Measurements from ENCODE around the gene ZFP92.

ZFP92 gene

DNA sequence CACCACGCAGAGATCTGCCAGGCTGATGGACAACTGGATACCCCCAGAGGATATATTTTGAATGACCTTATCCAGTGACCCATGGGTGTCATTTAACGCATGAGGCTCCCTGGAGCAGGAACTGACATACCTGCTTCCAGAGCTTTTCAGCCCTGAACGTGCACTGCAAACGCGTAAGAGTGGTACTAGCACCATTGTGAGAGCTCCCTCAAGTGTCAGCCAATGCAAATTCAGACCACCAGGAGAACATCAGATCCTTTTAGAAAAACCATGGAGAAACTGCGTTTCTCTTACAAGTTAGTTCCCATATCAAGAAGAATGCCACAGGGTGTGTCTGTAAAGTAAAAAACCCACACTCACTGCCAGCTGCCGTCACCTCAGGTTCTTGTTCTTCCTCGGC lies 27.3 kb downstream of the ZFP92 start:
- peak; percentile 24 for DNase-seq (ENCODE audit: low spot score)

DNA sequence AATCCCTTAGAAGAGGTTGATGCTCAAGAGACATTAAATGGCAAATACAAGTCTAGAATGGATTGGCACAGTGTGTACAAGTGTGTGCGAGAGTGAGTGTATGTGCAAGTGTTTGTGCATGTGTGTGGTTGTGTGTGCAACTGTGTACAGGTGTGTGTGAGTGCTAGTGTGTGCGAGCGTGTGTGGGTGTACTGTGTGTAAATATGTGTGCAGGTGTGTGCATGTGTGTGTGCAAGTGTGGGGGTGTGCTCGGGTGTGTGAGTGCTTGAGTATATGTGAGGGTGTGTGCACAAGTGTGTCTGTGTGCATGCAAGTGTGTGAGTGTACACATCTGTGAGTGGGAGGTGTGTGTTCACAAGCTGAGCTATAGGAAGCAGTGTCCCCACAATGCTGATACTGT lies 28.7 kb downstream of the ZFP92 start:
- no peak for DNase-seq (ENCODE audit: low spot score)

DNA sequence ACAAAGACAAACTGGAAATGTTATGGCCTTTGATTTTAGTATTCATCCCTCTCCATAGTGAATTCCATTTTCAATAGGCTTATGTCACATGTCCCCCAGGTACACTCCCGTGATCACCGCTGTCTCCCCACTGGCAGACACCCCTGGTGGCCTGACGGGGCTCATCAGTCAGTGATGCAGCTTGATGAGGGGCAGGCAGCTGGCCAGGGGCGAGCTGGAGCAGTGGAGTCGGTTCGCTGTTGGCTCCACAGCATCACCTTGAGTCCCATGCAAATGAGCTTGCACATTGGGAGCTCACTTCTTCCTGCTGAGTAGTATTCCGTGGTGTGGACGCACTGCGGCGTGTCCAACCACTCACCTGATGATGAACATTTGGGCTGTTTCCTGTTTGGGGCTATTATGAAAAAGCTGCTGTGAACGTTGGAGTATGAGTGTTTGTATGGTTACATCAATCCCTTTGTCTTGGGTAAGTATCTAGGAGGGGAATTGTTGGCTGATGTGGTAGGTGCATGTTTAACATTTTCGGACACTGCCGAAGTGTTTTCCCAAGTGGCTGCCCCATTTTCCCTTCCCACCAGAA lies 29.4 kb downstream of the ZFP92 start:
- DNase-seq (ENCODE audit: low spot score): no peak

DNA sequence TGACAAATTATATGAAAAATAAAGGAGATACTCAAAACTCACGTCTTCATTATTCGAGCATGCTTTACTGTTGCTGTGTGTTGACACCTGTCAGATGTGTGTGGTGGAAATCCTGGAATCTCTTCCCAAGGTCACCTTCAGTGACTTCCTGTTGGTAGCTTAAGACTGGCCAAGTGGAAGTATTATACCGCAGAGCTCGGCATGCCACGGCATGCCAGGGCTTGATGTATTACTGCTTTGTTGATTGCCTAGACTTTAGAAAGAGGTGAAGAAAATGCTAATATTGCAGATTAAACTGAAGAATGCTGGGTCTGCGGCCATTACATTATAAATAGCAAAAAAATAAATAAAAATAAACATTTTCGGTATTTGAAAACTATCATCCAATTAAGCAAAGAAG lies 30.0 kb downstream of the ZFP92 start:
- no peak for DNase-seq (ENCODE audit: low spot score)

DNA sequence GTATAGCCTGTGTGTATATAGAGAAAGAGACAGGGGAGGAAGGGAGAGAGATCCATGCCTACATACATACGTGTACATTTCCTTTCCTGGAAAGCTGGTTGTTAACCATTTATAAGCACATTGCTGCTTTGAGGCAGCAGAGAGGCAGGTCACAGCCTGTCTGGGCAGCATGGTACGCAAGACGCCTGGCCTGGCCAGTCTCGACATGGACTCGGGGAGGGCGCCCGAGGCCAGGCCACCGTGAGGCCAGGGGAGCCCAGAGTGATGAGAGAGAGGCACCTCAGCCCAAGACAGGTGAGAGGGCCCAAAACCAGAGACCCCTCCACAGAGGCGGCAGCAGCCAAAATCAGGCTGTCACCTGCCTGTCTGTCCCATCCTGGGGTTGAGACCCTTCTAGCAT lies 30.7 kb downstream of the ZFP92 start:
- DNase-seq (ENCODE audit: low spot score): no peak

DNA sequence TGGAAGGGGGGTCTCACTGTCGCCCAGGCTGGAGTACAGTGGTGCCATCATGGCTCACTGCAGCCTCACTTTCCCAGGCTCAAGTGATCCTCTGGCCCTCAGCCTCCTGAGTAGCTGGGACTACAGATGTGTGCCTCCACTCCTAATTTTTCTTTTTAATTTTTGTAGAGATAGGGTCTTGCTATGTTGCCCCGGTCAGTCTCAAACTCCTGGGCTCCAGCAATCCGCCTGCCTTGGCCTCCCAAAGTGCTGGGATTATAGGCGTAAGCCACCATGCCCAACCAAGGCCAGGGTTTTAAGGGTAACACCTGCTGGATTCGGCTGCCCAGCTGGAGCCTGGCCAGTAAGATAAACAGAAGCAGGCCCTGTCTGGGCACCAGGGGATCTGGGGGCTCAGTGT lies 31.2 kb downstream of the ZFP92 start:
- DNase-seq (ENCODE audit: low spot score): no peak

DNA sequence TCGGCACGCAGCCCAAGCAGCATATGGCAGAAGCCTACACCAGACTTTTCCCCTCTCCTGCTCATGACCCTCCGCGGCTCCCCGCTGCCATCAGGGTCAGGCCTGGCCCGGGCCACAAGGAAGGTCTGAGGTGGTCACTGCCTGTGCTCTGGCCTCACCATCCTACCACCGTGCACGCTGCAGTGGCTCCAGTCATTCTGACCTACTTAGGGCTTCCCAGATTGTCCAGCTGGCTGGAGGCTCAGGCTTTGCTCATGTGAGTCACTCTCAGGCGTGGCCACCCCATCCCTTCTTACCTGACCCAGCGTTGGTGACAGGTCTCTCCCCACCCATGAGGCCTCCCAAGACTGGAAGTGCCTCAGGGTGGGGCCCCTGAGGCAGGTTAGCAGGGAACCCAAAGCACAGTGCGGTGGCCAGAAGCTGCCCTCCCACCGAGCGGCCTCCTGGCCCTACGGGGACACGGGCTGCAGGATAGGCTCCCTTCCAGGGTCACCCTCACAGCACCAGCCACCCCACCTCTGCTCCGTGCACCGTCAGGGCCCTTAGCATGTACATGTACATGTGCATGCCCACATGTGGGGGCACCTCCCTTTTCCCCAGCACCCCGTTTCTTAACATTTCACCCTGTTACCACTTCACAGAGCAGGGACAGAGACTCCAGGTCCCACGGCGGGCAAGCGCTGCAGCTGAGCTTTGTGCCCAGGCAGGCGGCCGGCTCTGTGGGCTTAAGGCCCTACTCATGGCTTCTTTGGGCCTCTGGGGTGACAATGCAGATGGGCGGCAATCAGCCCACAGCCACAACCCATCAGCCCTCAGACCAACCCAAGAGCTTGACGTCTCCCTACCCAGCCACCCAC lies 32.4 kb downstream of the ZFP92 start:
- no peak for DNase-seq (ENCODE audit: low spot score)

DNA sequence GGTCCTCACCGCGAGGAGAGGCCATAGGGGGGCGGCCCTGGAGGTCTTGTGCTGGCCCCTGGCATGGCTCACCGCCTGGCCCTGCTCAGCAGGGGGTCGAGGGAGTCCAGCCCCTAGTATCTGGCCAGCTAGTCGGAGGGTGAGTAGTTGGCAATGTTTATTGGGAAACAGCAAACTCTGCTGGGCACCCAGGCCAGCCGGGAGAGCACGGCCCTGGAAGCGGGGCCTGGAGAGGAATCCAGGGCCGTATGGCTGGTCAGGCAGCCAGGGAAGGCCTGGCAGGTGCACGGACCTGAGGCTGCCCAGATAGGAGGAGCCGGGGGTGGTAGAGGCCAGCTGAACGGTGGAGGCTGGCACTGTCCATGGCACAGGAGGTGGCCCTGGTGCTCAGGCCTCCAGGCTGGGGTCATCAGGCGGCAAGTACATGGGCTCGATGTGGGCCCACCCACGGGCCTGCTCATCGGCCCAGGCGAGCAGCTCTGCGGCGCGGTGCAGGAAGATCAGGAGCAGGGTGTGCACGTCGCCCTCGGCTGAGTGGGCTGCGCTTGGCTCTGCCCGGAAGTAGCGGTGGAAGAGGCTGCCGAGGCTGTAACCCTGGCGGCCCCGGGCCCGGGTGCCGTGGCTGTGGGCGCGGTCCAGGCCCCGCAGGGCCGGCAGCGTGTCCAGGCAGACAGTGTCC lies 33.2 kb downstream of the ZFP92 start:
- no peak for DNase-seq (ENCODE audit: low spot score)

DNA sequence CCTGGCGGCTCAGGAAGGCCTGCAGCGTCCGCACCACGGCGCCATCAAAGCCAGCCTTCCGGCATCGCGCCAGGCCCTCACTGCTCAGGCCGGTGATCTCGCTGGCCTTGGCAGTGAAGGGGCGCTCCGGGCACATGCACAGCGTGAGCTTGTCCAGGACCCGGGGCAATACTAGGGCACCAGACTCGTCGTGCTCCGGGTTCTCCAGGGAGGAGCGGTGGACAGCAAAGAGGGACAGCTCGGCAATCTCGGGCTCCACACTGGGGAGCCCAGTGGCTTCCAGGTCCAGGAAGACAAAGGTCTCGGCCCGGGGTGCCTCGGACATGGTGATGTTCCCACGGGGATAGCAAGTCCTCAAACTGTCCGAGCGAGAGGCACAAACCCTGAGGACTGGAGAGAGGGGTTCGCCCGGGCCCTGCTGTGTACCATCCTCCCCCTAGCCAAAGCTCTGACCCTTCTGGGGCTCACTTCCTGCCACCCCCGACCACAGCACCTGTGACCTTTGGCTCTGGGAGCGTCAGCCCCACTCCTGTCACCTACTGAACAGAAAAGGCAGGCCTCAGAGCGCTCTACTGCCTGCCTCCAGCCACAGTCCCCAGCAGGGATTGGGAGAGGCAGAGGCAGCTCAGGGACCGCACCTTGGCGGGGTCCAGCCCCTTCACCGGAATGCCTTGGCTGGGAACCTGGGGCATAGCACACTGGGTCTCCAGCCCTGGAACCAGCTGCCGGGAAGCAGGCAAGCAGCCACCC lies 34.0 kb downstream of the ZFP92 start:
- no peak for DNase-seq (ENCODE audit: low spot score)

DNA sequence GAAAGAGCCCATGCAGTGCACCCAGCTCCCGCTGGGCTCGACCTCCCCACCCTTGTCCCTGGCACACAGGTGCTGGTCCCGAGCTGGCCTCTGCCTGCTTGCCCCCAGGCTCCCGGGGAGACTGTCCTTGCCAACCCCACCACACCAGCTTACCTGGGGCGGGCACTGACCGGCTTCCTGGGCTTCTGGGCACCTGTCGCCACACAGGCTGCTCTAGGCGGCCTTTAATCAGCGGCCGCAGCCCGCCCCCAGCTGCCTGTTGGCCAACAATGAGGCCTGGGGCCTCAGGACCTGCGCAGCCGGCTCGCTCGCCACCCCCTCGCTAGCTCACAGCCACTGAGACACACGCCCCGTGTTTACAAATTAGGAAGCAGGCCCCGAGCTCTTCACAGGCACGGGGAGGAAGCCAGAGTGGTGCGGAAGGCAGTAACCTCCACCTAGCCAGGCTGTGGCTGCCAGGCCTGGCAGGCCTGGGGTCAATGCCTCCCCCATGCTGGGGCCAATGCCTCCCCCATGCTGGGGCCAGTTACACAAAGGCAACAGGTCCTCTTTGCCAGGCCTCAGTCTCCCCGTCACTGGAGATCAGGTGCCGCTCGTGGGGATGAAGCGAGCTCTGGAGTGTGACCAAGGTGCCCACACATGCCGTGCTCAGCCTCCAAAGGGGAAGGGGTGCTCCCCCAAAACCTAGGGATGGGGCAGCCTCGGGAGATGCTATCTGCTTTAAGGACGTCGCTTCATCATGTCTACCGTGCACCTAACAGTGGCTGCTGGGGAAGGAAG lies 34.8 kb downstream of the ZFP92 start, which contains the start of gene TREX2:
Gene TREX2 (minus strand): TSS at position 201 of the 780 bp plus-strand sequence. CDS start 626 bp downstream, outside the sequence.
- DNase-seq (ENCODE audit: low spot score): no peak

DNA sequence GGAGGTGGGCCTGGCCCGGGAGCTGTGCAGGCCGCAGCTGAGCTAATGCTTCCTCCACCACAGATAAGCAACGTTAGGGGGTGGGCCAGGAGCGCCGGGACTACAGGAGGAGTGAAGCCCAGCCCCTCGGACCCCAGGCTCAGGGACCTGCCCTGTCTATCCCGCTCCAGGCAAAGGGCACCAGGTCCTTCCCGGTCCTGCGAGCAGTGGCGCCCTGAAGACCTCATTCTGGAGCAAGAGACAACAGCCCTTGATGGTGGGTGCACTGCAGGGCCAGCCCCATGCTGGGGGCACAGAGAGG lies 35.3 kb downstream of the ZFP92 start:
- no peak for DNase-seq (ENCODE audit: low spot score)

DNA sequence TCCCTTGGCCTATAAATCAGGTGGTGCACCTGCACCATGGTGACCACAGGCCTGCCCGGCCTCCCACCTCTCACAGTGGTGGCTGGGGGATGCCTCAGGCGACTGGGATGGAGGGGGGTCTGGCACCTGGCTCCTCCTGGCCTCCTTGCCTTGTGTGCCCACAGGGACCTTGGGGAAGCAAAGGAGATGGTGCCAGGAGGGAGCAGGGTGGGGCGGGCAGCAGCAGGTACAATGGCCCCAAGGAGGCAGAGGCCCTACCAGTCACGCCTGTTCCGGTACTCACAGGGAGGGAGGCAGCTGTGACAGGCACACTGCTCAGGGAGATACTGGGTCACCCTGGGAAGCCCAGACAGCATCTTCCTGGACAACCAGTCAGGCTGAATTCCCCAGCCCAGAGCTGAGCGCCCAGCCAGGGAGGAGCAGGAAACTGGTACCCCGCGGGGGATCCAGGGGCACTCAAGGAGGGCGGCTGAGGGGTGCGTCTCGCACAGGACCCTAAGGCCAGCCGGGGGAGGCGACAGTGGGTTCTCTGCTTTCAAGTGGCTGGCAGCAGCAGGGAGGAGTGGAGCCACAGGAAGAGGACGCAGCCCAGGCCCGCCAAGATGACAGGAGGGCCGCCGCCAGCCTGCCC lies 35.8 kb downstream of the ZFP92 start:
- no peak for DNase-seq (ENCODE audit: low spot score)

DNA sequence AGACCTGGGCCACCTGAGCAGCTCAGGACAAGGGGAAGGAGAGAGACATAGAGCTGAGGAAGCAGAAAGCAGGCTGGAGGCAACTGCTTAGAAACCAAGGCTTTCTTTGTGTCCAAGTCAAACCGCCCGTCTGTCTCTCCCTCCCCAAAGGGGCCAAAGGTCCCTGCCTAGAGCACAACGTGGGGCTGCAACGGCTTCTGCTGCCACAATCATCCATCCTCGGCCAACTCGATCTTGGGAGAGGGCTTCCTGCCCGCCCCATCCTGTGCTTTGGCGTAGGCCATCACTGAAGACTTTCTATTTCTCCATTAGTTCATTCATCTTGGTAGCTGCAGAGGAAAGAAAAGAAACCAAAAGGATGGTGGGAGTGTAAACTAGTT lies 36.3 kb downstream of the ZFP92 start:
- DNase-seq (ENCODE audit: low spot score): no peak

DNA sequence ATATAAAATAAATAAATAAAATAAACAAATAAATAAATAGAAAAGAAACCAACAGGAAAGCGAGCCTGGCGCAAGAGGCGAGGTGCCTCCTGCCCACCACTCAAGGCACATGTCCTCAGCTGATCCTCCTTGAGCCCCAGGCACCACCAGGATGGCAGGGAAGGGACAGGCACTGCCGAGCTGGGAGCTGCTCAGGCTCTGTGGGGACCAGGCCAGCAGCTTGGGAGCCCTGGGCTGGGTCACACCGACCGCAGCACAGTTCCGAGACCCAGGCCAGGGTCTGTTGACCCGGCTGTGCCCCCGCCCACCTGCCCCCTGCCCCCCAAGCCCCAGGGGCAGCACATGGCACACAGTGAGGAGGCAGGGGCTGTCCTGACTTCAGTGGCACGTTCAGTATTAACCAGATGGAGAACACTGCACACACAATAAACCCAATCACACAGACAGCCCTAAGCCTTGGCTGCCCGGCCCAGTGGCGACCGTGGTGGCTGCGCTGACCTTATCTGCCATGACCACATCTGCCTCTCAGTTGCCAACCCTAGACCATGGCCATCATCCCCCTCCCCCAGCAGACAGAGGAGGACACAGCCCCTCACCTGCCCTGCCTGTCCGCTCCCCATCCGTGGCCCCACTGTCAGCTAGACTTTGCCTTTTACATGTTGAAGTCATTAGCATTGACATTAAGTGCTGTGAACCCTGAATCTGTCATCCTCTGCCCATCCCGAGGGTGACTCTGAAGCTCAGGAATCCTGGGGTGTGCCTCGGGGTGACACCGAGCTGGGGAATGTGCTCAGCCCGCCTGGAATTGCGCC lies 37.5 kb downstream of the ZFP92 start:
- no peak for DNase-seq (ENCODE audit: low spot score)

DNA sequence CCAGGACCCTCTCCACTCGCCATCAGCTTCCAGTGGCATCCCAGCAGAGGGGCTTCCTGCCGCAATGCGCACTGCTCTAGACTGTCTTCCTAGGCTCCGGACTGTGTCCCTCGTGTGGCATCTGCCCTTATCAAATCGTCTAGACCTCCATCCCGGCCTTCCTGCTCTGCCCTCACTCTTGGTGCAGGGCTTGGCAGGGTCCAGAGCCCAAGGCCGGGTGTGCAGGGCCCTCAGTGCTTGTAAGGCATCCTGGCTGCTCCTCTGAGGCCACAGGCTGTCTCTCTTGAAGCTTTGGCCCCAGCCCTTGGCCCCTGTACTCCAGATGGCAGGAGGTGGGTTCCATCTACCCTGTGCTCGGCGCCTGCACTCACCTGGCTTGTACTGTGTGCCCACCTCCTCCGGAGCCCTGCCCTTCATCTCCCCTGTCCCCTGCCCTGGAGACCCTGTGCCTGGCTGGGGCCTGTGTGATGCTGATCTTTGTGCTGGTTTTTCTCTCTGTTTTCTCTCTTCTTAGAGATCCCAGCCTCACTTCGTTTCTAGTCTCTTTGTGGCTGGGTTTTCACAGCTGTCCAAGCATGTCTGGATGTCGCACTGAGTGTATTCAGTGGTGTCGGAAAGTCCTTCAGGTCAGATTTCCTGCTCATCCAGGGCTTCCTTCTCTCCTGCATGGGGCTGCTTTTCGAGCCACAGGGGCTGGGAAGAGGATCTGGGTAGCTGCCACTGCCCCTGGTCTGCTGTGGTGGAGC lies 38.3 kb downstream of the ZFP92 start:
- DNase-seq (ENCODE audit: low spot score): no peak

DNA sequence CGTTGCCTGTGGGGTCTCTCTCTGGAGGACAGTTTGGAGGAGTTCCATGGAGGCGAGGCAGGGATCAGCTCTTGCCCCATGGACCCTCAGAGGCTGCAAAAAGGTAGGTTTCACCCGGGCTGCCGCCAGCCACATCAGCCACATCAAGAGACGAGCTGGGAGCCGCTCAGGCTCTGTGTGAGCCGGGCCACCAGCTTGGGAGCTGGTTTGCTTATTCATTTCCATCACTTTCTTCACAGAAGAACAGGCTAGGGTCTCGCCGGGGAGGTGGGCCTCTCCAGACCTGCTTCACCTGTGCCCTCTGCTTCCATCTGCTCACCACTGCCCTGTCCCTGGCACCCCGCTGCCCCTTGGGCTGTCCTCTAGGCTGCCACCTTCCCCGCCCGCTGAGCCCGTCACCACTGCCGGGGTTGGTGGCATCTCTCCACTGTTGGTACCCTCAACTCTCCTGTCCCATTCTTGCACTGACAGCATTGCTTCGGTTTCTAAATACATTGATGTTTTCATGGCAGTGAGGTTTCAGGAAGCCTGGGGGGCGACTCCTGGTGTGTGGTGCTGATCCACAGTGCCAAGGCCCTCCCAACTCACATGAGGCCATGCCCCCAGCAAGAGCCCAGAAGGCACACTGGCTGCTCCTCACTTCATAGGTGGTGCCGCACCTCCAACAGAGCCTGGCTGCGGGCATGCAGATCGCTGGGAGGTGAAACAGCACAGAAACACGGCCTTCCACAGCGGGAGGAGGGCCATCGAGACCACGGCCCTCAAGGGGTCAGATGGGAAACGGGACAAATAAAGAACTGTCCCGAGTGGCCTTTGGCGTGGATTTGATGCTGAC lies 39.1 kb downstream of the ZFP92 start:
- DNase-seq (ENCODE audit: low spot score): no peak

DNA sequence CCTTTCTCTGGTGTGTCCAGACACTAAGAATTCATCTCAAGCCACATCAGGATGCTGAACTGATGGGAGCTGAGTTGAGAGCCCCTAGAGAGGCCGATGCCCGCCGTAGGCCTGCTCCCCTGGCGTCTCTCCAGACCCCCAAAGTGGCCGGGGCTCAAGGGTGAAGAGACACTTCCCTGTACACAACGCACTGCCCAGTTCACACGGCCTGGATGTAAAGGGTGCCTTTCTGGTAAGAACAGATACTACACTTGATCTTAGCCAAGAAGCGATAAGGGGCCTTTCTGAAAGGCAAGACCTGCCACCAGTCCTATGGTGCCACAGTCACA lies 39.6 kb downstream of the ZFP92 start:
- DNase-seq (ENCODE audit: low spot score): no peak

DNA sequence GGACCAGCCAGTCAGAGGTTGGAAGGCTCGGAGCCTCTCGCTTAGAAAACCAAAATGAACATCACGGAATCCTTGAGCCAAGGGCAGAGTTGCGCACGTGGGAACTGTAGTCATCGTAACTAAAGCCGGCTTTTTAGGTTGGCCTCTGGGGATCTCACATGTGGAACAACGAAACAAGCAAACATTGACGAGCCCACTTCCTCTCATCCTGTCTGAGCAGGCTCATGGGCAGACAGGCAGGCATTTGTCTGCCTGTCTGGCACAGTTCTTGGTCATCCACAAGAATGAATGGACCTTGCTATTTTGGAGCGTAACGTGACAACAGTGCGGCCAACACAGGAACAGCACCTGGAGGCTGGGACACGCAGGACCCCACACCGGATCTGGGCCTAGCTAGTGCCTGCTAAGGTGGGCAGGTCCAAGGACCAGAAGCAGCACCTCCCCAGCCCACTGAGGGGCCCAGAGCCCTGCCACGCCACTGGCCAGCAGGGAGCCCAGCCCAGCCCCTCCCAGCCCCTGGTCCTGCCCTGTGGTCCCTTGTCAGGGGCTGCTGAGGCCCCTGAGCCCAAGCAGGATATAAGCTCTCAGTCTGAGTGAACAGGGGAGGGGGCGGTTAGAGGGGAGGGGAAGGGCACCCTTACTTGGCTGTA lies 43.8 kb downstream of the ZFP92 start:
- no peak for DNase-seq (ENCODE audit: low spot score)

Measured in SK-N-DZ (cell line).